HG03280 (cell line): ENCODE results near the gene ZNF503.
"Not testable (repeated sequence)": the region's sequence is repeated elsewhere in the genome, so short reads cannot be mapped to it uniquely, and the experiment has no call there.

Experiments
- ATAC-seq: cut with Tn5 transposase; IDR thresholded peaks from one replicate; pipeline ENCODE4 v1.9.1; 2021; ENCODE audit warnings: mild to moderate bottlenecking, moderate library complexity; ENCODE audit not compliant: unreplicated experiment

Gene ZNF503

DNA sequence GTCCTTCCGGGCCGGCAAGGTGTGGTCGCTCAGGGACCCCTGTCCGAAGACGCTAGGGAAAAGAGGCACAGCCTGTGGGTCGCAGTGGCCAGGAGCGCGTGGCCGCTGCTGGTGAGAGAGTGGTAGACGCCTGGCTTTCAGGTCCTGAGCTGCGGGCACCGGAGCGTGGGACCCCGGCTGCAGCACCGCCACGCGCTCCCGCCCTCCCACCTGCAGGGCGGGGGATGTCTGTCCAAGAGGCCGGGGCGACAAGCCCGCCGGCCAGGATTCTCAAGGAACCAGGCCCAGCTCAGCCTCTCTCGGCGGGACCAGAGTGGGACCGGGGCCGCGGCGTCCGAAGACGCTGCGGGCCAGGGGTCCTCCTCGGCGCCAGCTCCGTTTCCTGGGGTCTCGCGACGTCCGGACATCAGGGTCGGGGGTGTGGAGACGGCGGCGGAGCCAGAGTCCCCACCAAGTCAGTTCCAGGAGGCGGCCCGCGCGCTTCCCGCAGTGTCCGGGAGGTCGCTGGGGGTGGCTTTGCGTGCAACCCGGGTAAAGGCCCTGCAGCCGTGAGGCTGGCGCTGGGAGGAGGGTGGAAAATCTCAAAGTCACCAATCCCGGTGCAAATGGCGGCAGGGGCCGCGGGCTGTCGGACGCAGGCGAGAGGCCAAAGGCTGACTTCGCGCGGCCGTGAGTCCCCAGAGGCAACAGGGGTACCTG is 5.5 kb downstream of the ZNF503 start:
- ATAC-seq, result no peak

GRCh38 chr10:75395066-75395931 is 6.3 kb downstream of the ZNF503 start:
- ATAC-seq, result no peak

DNA sequence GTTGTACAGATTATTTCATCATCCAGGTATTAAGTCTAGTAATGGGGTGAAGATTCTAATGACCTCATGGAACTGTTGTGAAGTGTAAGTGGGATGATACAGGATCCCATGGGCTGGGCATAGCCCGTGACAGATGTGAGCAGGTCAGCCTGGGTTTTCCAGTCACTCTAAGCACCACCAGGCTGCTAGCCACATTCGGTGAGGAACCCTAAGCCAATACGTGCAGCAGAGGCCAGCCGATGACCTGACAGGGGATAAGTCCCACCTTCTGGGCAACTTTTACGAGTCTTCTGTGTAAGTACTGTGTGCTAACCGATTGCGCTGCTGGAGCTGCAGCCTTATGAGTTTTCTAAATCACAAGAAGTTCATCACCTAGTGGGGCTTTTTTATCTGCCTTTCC is 7.3 kb downstream of the ZNF503 start:
- ATAC-seq, result no peak

DNA sequence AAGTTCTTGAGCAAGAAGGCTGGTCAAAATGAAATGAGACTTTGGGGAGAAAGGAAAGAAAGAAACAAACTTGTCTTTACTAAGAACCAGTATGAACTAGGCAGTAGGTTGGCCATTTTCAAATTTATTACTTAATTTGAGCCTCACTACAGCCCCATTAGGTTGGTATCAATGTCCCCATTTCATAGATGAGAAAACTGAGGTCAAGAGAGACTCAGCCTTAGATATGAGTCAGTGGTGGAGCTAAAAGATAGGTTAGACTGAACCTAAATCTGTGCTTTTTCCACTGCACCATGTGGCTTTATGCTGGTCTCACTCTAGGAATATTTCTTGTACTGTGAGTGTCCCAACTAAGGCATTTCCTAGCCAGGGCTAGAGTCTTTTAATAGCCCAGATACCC is 8.8 kb downstream of the ZNF503 start:
- no peak for ATAC-seq

DNA sequence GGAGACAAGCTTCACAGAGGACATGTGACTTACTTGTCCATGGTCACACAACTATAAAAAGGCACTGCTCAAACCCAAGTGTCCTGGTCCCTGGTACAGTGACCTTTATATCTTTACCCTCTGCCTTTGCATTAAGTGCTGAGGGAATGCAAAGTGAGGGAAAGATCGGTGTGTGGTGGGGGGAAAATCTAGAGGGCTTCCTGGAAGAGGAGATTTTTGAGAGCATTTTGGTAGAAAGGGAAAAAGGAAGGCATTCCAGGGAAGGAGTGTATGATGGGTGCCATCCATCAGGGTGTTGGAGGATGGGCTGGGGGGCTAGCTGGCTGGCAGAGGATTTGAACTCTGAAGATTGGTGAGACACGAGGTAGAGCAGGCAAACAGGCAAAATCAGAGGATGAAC is 9.3 kb downstream of the ZNF503 start:
- no peak for ATAC-seq

GRCh38 chr10:75390178-75390577 is 11.4 kb downstream of the ZNF503 start:
- ATAC-seq, result no peak

DNA sequence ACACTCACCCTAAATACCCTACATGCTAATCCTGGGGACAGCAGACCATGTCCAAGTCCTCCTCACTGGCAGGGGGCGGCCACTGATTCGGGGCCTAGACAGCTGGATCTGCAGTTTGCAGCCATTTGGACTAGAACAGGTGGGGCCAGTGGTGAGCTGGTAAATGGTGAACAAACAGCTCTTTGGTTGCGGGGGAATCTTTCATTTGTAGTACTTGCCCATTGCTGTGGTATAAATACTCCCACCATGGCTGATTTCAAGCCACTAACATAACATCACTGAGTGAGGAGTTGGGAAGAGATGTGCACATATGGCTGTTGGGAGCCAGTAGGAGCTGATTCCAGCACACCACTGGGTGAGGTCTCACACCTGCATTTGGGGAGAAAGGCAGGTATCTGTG is 13.5 kb downstream of the ZNF503 start:
- ATAC-seq, result no peak

DNA sequence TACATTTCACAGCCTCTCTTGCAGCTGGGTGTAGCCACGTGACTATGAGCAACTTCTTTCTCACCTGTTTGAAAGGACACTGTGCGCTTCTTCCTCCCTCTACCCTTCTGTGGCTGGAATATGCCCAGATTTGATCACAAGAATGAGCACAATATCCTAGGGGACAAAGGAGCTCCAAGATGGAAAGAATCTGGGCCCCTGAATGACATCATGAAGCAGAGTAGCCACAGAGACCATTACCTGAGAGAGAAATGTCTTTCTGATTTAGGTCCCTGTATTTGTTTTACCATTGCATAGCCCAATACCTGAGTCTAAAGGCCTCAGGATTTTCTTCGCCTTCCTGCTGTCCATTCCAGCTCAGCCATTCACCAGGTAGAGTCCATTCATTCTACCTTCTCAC is 15.4 kb downstream of the ZNF503 start:
- no peak for ATAC-seq

DNA sequence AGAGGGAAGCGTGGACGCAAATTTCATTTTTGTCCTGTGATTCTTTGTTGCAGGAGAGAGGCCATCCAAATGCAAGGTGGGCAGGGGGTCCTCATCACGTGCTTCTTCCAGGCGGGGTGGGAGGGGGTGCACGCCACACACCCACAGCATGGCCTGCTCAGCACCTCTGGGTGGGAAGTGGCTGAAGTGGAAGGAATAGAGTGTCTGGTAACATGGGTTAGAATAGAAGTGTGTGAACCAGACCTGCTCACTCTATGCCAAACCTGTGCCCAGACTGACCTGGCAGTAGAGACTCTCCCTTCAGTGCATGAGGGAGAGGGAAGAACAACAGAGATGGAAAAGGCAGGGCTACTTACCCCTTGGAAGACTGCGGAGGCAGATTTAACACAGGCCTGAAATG is 21.7 kb downstream of the ZNF503 start:
- no peak for ATAC-seq

DNA sequence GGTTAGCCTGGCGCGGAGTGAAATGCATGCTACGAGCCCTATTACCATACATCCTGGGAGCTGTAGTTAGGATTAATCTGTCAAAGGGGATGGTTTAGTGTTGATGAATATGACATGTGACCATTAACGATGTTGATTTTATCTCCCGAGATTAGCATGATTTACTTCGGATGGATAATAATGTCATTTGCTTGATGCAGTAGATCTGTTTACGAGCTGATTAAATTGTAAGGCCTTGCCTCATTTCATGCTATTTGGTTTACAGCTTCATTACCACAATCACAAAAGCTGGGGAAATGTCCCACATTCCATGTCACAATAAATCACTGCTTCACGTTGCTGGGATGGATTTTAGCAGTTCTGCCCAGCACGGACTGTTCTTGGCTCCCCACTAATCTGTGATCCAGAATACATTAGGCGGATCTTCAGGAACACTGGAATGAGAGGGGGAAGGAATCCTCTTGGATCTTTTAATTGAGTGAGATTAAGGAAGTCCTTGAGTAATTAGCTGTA is 22.3 kb downstream of the ZNF503 start:
- ATAC-seq, result no peak

GRCh38 chr10:75378379-75378778 is 23.2 kb downstream of the ZNF503 start:
- no peak for ATAC-seq

DNA sequence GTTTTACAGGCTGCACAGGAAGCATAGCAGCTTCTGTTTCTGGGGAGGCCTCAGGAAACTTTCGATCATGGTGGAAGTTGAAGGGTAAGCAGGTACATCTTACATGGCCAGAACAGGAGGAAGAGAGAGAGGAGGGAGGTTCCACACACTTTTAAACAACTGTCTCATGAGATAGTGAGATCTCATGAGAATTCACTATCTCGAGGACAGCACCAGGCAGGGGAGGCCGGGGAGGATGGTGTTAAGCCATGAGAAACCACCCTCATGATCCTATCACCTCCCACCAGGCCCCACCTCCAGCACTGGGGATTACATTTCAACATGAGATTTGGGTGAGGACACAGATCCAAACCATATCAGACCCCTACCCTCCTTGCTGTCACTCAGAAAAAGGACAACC is 23.7 kb downstream of the ZNF503 start:
- ATAC-seq, result no peak

- peak; percentile 73 for ATAC-seq
Observed at GRCh38 chr10:75375838-75376237, 25.7 kb downstream of the ZNF503 start.

- no peak for ATAC-seq
Observed at GRCh38 chr10:75371010-75371409, 30.6 kb downstream of the ZNF503 start.

GRCh38 chr10:75369838-75370237 is 31.7 kb downstream of the ZNF503 start:
- not testable (repeated sequence) for ATAC-seq

DNA sequence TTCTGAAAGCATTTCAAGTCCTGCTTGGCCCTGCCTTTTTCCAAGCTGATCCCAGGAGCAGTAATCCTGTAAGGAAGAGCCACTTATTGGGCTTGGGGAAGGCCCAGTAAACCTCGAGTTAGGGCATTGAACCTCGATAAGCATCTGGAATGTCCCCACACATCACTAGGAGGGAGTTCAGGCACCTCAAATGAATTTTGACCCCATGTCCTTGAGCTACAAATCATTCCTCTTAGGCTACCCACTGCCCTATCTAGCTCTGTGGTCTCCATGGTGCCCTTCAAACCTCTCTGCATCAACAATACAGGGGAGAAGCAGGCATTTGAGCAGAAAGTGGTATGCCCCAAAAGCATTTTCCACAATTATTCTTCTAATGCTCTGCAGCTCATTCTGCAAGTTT is 33.7 kb downstream of the ZNF503 start:
- ATAC-seq, result no peak

DNA sequence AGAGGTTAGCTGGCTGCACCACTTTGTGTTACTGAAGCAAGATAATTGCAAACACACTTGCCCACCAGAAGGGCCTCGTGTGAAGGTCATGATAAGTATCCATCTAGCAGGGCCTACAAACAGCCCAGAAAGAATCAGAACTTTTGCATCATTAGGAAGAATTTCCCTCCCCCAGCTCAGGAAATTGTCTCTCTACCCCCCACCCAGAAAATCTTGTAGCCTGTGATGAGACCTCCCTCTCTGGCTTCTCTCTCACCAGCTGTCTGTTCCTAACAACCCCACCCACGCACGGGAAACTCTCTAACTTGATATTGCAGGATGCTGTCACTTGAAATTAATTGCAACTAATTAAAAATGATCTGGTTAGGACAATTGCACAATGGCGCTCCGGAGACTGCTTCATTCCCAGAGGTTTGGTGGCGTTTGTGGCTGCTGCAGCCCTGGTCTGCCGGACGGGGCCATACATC is 34.5 kb downstream of the ZNF503 start:
- no peak for ATAC-seq

GRCh38 chr10:75363431-75363830 is 38.1 kb downstream of the ZNF503 start:
- ATAC-seq, result no peak

DNA sequence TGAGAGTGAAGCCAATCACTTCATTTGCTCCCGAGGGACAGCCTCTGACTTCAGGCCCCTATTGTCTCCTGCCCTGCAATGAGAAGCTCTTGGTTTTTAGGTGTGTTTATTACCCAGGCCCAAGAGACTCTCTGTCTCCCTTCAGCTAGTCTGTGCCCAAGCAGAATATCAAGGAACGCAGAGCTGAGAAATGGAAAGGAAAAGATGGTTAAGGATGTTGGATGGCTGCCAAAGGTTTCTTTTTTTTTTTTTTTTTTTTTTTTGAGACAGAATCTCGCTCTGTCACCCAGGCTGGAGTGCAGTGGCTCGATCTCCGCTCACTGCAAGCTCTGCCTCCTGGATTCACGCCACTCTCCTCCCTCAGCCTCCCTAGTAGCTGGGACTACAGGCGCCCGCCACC is 41.7 kb downstream of the ZNF503 start:
- not testable (repeated sequence) for ATAC-seq

DNA sequence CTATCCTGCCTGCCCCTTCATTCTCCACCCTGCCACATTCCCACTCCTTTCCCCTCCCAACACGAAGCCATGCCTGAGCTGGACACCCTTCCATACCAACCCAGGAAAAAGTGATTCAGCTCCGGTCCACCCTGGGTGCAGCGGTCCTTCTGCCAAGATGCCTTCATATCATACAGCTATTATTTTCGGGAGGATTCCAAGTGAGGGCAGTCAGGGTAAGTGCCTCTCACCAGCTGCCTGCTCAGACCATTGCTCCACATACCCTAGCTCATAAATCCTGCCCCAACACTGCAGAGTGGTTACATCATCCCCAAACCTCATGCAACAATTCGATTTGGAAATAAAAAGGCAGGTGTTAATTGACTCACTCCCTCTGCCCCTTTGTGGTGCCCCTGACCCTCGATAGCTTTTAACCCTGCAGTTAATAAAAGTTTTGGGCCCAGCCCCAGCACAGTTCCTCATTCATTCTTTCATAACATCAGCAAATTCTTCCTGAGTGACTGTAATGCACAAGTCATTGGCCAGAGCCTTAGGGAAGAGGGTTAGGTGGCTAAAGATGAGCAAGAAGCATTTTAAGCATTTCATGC is 42.6 kb downstream of the ZNF503 start:
- no peak for ATAC-seq

DNA sequence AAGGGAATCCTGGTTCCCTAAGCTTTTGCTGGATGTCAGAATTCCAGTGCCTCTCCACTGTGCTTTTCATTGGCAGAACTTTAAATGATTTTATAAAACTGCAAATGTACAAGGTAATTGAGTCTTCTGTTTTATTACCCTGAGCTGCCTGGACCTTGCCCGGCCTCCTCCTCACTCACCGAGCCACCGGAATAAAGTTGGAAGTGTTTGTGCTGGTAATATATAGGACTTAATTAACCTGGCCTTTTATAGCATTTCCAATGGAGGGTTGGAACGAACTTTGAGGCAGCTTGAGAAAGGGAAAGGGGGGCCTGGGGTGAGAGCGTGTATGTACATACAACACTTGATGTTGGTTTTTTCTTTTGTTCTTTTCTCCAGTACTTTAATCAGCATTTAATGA is 43.4 kb downstream of the ZNF503 start:
- no peak for ATAC-seq

- ATAC-seq, result no peak
Observed at GRCh38 chr10:75357500-75357899, 44.1 kb downstream of the ZNF503 start.
